KMS-11 (cell line): ENCODE results near the gene WNT3A.
"Not testable (repeated sequence)": the region's sequence is repeated elsewhere in the genome, so short reads cannot be mapped to it uniquely, and the experiment has no call there.

Source experiments
- H2AFZ ChIP-seq: fragments of 200-600 bp; sonication (generic); 2 replicates; pipeline ENCODE4 v1.6.1; 2016; ENCODE audit warnings: antibody characterized with exemption, mixed run types, low read depth
- H3K27ac ChIP-seq: fragments of 200-600 bp; sonication (generic); 2 replicates; pipeline ENCODE4 v1.6.1; 2016; ENCODE audit warnings: mild to moderate bottlenecking, mixed run types
- H3K27me3 ChIP-seq: fragments of 200-600 bp; sonication (generic); 2 replicates; pipeline ENCODE4 v1.6.1; 2017; ENCODE audit warnings: mild to moderate bottlenecking, low read depth, mixed run types, moderate library complexity; ENCODE audit not compliant: insufficient read depth
- H3K36me3 ChIP-seq: fragments of 200-600 bp; sonication (generic); 2 replicates; pipeline ENCODE4 v1.6.1; 2017; ENCODE audit warnings: mild to moderate bottlenecking, mixed run types; ENCODE audit not compliant: insufficient read depth
- H3K4me1 ChIP-seq: fragments of 200-600 bp; sonication (generic); 2 replicates; pipeline ENCODE4 v1.6.1; 2016; ENCODE audit warnings: mild to moderate bottlenecking, low read depth, mixed run types; ENCODE audit not compliant: poor library complexity, severe bottlenecking
- H3K4me2 ChIP-seq: fragments of 200-600 bp; sonication (generic); 2 replicates; pipeline ENCODE4 v1.7.0; 2016; ENCODE audit warnings: mild to moderate bottlenecking, mixed run types
- H3K4me3 ChIP-seq: fragments of 200-600 bp; sonication (generic); IDR thresholded peaks from 2 replicates; pipeline ENCODE4 v1.6.1; 2017; ENCODE audit warnings: low read depth, low read length, mixed read lengths; ENCODE audit not compliant: insufficient read depth
- H3K79me2 ChIP-seq: fragments of 200-600 bp; sonication (generic); 2 replicates; pipeline ENCODE4 v1.6.1; 2016; ENCODE audit warnings: low read depth, mixed run types; ENCODE audit not compliant: insufficient read depth
- H3K9ac ChIP-seq: fragments of 200-600 bp; sonication (generic); 2 replicates; pipeline ENCODE4 v1.6.1; 2016; ENCODE audit warnings: mild to moderate bottlenecking, mixed run types
- H4K20me1 ChIP-seq: fragments of 200-600 bp; sonication (generic); 2 replicates; pipeline ENCODE4 v1.6.1; 2016; ENCODE audit warnings: mild to moderate bottlenecking, mixed run types; ENCODE audit not compliant: insufficient read depth
- TF ChIP-seq, protein P1 (sequence below): fragments of 200-600 bp; sonication (generic); conservative IDR thresholded peaks from 2 replicates; pipeline ENCODE4 v1.6.1; 2017; ENCODE audit warnings: low read depth, mild to moderate bottlenecking, antibody characterized with exemption, low read length, moderate library complexity, mixed read lengths

The WNT3A gene, protein sequence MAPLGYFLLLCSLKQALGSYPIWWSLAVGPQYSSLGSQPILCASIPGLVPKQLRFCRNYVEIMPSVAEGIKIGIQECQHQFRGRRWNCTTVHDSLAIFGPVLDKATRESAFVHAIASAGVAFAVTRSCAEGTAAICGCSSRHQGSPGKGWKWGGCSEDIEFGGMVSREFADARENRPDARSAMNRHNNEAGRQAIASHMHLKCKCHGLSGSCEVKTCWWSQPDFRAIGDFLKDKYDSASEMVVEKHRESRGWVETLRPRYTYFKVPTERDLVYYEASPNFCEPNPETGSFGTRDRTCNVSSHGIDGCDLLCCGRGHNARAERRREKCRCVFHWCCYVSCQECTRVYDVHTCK

DNA sequence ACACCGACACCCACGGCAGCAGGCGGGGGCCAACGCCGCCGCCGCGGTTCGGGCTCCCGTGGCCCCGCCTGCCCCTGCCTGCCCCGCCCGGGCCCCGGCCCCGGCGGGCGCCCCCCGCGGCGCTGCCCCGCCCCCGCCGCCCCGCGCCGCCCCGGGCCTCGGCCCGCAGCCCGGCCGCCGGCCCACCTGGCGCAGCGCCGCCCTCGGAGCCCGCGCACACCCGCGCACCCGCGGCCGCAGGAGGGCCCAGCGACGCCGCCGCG lies at the start of gene WNT3A:
Gene WNT3A, plus strand, starts transcription at position 213 of the 263 bp plus-strand sequence. CDS start 131 bp downstream, outside the sequence.
- Histone ChIP-seq H3K4me3 (no peak within 1 kb of the TSS), H3K27ac (no peak within 1 kb of the TSS), H3K36me3 (no peaks in the 10 kb centered on the region), H3K27me3 (peaks cover 42% of the 10 kb centered on the region; the same call in 1 of the 2 replicates), H3K79me2 (no peaks in the 10 kb centered on the region), H2AFZ (no peak within 1 kb of the TSS), H3K4me1 (peaks cover 3% of the 10 kb centered on the region), H3K9ac (no peak within 1 kb of the TSS), H3K4me2 (no peak within 1 kb of the TSS), H4K20me1 (no peaks in the 10 kb centered on the region)
- TF ChIP-seq, protein P1, sequence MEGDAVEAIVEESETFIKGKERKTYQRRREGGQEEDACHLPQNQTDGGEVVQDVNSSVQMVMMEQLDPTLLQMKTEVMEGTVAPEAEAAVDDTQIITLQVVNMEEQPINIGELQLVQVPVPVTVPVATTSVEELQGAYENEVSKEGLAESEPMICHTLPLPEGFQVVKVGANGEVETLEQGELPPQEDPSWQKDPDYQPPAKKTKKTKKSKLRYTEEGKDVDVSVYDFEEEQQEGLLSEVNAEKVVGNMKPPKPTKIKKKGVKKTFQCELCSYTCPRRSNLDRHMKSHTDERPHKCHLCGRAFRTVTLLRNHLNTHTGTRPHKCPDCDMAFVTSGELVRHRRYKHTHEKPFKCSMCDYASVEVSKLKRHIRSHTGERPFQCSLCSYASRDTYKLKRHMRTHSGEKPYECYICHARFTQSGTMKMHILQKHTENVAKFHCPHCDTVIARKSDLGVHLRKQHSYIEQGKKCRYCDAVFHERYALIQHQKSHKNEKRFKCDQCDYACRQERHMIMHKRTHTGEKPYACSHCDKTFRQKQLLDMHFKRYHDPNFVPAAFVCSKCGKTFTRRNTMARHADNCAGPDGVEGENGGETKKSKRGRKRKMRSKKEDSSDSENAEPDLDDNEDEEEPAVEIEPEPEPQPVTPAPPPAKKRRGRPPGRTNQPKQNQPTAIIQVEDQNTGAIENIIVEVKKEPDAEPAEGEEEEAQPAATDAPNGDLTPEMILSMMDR: no peak

DNA sequence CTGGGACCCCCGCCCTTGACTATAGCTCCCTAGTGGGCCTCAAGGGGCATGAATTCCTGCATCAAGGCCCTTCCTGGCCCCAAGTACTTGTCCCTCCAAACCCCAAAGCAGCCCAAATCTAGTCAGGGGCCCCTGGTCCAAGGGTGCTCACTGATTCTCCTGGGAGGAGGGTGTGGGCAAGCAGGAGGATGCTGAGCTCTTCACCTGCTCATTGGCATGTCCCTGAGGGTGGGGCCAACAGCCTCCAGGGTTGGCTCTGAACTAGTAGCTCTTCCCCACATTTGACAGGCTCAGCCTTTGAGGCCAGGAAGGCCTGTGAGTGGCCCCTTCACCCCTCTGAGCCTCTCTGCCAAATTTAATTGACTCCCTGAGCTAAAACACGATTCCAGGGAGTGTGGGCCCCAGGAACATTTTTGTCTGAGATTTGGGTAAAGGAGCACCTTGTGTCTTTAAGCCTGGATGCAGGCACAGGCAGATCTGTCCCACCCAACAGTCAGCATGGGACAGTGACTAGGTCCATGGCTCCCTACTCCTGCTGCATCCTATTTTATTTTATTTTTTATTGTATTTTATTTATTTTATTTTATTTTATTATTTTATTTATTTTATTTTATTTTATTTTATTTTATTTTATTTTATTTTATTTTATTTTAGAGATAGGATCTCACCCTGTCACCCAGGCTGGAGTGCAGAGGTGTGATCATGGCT lies 48.0 kb upstream of the WNT3A start:
- no peak overlapping the region for H3K27ac ChIP-seq

DNA sequence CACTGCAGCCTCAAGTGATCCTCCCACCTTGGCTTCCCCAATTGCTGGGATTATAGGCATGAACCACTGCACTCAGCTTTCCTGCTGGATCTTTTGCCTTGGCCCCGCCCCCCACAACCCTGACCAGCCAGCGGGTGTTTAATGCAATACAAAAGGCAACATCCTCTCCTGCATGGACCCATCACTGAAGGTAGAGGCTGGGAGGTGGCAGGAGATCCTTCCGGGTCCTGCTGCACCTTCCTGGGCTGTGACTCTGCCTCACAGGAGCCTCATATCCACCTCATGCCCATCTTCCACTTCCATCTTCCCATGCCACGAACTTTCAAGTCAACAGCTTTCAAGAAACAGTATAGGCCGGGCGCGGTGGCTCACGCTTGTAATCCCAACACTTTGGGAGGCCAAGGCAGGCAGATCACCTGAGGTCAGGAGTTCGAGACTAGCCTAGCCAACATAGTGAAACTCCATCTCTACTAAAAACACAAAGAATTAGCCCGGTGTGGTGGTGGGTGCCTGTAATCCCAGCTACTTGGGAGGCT lies 47.4 kb upstream of the WNT3A start:
- Histone ChIP-seq H3K4me1 (no peaks in the 10 kb centered on the region), H3K4me2 (no peak overlapping the region), H3K79me2 (no peaks in the 10 kb centered on the region), H2AFZ (no peak overlapping the region), H4K20me1 (no peaks in the 10 kb centered on the region), H3K27ac (no peak overlapping the region), H3K4me3 (no peak overlapping the region), H3K36me3 (no peaks in the 10 kb centered on the region), H3K9ac (no peak overlapping the region), H3K27me3 (no peaks in the 10 kb centered on the region)
- TF ChIP-seq, protein P1: no peak

More for the DNA sequence above, 48.0 kb upstream of the WNT3A start:
- no peaks in the 10 kb centered on the region for H3K27me3 ChIP-seq
- H3K36me3 ChIP-seq: no peaks in the 10 kb centered on the region
- H3K9ac ChIP-seq: no peak overlapping the region
- H3K79me2 ChIP-seq: no peaks in the 10 kb centered on the region
- TF ChIP-seq, protein P1: no peak
- no peak overlapping the region for H3K4me3 ChIP-seq
- H3K4me2 ChIP-seq: no peak overlapping the region
- no peaks in the 10 kb centered on the region for H4K20me1 ChIP-seq
- no peak overlapping the region for H2AFZ ChIP-seq
- H3K4me1 ChIP-seq: no peaks in the 10 kb centered on the region

DNA sequence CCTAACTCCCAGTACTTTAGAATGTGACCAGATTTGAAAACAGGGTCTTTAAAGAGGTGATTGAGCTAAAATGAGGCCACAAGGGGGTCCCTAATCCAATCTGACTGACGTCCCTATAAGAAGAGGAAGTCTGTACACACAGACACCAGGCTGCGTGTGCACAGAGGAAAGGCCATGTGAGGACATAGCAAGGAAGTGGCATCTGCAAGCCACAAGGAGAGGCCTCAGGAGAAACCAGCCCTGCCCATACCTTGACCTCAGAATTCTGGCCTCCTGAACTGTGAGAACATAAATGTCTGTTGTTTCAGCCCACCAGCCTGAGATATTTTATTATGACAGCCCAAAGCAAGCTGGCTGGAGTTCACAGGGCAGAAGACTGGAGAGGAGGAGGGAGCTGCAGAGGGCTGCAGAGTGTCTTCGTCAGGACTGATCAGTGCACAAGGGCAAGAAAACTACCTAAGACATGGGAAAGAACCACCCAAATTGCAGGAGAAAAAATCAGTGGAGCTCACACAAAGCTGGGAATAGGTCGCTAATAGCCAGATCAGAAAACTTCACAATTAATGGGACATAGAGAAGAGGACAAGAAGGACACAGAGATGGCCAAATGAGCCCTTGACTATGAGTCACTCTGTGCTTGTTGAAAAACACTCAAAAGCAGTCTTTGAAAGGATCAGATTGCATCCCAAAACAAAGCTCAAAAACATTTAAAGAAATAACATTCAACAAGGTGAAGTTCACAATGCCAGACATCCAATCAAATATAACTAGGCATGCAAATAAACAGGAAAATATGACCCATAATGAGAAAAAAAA lies 44.9 kb upstream of the WNT3A start:
- Histone ChIP-seq H3K36me3 (no peaks in the 10 kb centered on the region), H3K4me3 (no peak overlapping the region), H3K9ac (no peak overlapping the region), H3K4me1 (no peaks in the 10 kb centered on the region), H3K27ac (no peak overlapping the region), H2AFZ (no peak overlapping the region), H4K20me1 (no peaks in the 10 kb centered on the region), H3K27me3 (no peaks in the 10 kb centered on the region), H3K79me2 (no peaks in the 10 kb centered on the region), H3K4me2 (no peak overlapping the region)
- TF ChIP-seq, protein P1: no peak

DNA sequence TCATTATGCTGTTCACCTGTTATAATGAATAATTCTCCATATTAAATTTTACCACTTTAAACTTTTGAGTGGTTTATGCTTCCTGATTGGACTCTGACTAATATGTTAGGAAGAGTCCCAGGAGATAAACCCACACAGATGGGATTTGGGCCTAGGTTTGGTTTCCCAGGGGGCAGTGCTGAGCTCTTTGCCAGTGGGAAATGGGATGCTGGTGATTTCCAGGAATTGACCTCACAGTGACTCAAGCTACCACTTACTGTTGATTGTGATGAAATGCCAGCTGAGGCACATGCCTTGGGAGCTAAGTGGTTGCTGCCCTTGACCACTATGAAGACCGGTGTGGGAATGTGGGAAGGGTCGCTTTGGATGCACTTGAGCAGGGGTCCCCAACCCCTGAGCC lies 40.1 kb upstream of the WNT3A start:
- not testable (repeated sequence) for H3K79me2 ChIP-seq, H3K36me3 ChIP-seq, H3K4me2 ChIP-seq, H3K4me1 ChIP-seq, H2AFZ ChIP-seq, H3K27me3 ChIP-seq, H4K20me1 ChIP-seq, H3K4me3 ChIP-seq, H3K9ac ChIP-seq, H3K27ac ChIP-seq

DNA sequence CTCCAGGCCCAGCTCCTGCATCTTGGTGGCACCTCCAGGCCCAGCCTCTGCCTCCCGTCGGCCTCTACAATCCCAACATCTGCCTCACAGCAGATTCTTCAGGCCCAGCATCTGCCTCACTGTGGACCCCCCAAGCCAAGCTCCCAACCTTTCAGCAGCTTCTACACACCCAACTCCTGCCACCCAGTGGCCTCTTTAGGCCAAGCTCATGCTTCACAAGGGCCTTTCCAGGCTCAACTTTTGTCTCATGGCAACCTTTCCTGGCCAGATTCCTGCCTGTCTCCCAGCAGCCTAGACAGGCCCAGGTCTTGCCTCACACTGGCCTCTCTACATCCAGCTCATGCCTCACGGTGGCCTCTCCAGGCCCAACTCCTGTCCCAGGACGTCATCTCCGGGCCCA lies 39.0 kb upstream of the WNT3A start:
- H3K27me3 ChIP-seq, H3K4me2 ChIP-seq, H3K4me1 ChIP-seq, H3K4me3 ChIP-seq, H3K9ac ChIP-seq, H3K36me3 ChIP-seq, H2AFZ ChIP-seq, H3K79me2 ChIP-seq, H4K20me1 ChIP-seq, H3K27ac ChIP-seq: not testable (repeated sequence)
